Measurements from ENCODE around the gene ATXN7L3.

DNA sequence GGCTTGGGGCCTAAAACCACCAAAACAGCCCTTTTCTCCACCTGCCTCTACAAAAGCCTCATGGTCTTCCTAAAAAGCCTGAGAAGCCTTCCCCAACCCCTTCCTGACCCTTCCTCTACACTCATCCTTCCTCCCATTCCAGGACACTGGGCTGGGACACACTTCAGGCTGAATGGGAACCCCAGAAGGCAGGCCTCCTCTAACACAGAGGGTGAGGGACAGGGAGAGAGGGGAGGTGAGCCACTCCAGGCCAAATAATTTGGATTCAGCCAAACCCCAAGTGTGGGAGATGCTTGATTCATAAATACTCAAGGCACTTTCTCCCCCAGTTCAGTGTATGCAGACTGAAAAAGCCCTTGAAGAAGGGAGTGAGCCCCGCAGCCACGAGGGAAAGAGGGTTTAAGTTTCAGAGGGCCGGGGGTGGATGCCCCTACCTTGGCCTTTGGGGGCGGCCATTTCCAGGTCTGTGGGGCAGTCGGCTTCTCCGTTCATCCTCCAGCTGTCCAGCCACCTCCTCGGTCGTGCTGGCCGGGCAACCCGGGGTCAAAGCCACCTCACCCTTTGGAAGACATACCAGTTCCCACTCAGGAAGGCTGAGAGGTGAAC is 18.2 kb upstream of the ATXN7L3 start:
- TF ChIP-seq POLR2A (IDR thresholded peaks at IDR 0.05) (no peak), CTCF (IDR thresholded peaks at IDR 0.05) (no peak)
